ENCODE data around the gene PRICKLE3.
"Not testable (repeated sequence)": the region's sequence is repeated elsewhere in the genome, so short reads cannot be mapped to it uniquely, and the experiment has no call there.

Gene PRICKLE3

DNA sequence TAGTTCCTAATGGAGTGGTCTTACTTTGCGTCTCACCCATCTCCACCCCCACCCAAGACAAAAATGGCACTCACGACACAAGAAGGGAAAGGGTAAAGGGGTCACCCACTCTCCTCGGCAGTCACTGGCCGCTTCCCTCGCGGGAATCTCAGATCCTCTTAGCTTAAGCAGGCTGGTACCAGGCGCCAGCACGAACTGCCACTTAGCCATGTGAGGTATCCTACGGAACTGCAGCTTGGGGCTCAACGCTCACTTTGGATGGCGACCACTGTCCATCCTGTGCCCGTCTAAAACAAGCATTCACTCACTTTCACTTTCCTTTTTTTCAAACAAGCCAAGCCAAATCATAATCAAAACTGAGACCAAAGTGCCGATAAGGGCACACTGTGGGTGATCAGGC, 38.2 kb downstream of the PRICKLE3 start:
- Histone ChIP-seq H3K4me2 (ENCODE audit: low read length) (no peak overlapping the region), H3K27ac (ENCODE audit: low read length) (no peak overlapping the region)

DNA sequence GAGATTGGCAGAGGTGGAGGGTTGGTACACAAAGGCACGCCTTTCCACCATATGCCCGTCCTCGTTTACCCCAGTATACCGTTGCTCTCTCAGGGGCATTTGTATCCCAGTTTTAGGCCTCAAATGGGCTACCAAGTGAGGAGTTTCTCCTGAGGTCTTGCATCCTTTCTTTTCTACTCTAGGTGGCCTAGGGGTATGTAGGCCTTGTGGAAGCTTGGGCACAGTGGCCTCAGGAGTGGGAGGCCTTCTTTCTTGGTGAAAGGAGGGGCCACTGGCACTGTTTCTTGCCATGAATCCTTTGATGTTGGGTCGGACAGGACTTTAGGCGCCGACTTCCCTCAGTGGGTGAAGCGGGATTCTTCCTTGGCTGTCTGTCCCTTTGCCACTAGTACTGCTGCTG, 38.9 kb downstream of the PRICKLE3 start:
- TF ChIP-seq, protein P1, sequence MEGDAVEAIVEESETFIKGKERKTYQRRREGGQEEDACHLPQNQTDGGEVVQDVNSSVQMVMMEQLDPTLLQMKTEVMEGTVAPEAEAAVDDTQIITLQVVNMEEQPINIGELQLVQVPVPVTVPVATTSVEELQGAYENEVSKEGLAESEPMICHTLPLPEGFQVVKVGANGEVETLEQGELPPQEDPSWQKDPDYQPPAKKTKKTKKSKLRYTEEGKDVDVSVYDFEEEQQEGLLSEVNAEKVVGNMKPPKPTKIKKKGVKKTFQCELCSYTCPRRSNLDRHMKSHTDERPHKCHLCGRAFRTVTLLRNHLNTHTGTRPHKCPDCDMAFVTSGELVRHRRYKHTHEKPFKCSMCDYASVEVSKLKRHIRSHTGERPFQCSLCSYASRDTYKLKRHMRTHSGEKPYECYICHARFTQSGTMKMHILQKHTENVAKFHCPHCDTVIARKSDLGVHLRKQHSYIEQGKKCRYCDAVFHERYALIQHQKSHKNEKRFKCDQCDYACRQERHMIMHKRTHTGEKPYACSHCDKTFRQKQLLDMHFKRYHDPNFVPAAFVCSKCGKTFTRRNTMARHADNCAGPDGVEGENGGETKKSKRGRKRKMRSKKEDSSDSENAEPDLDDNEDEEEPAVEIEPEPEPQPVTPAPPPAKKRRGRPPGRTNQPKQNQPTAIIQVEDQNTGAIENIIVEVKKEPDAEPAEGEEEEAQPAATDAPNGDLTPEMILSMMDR (IDR thresholded peaks at IDR 0.05; ENCODE audit: low read depth, low read length), result no peak
- no peak for TF ChIP-seq EZH2phosphoT487 (IDR thresholded peaks at IDR 0.05; ENCODE audit: low read depth)
- Histone ChIP-seq H3K9ac (ENCODE audit: low read length) (no peak overlapping the region), H3K4me3 (ENCODE audit: low read length) (no peak overlapping the region), H3K36me3 (replicated peaks; ENCODE audit: low read depth, low read length) (no peaks in the 10 kb centered on the region), H3K4me2 (ENCODE audit: low read length) (no peak overlapping the region), H3K27me3 (ENCODE audit: low read depth, low read length) (no peaks in the 10 kb centered on the region), H3K9me3 (ENCODE audit: insufficient read depth, low read length) (no peaks in the 10 kb centered on the region), H3K4me1 (ENCODE audit: low read length) (peaks cover 11% of the 10 kb centered on the region), H3K79me2 (ENCODE audit: low read length) (no peaks in the 10 kb centered on the region), H3K27ac (ENCODE audit: low read length) (no peak overlapping the region), H2AFZ (ENCODE audit: low read depth, low read length) (no peak overlapping the region), H4K20me1 (ENCODE audit: insufficient read depth, low read length) (no peaks in the 10 kb centered on the region)

More for the DNA sequence above, 38.2 kb downstream of the PRICKLE3 start:
- TF ChIP-seq EZH2phosphoT487 (IDR thresholded peaks at IDR 0.05; ENCODE audit: low read depth), result no peak
- TF ChIP-seq, protein P1 (IDR thresholded peaks at IDR 0.05; ENCODE audit: low read depth, low read length), result no peak
- H2AFZ ChIP-seq (ENCODE audit: low read depth, low read length), result no peak overlapping the region
- H3K9me3 ChIP-seq (ENCODE audit: insufficient read depth, low read length), result no peaks in the 10 kb centered on the region
- no peaks in the 10 kb centered on the region for H3K79me2 ChIP-seq (ENCODE audit: low read length)
- H3K27me3 ChIP-seq (ENCODE audit: low read depth, low read length), result no peaks in the 10 kb centered on the region
- H4K20me1 ChIP-seq (ENCODE audit: insufficient read depth, low read length), result no peaks in the 10 kb centered on the region
- H3K4me1 ChIP-seq (ENCODE audit: low read length), result peaks cover 11% of the 10 kb centered on the region
- no peak overlapping the region for H3K4me3 ChIP-seq (ENCODE audit: low read length)
- no peaks in the 10 kb centered on the region for H3K36me3 ChIP-seq (replicated peaks; ENCODE audit: low read depth, low read length)
- no peak overlapping the region for H3K9ac ChIP-seq (ENCODE audit: low read length)

- not testable (repeated sequence) for H3K27me3 ChIP-seq (ENCODE audit: low read depth, low read length)
Observed at GRCh38 chrX:49143154-49143553, 43.0 kb downstream of the PRICKLE3 start.

GRCh38 chrX:49142264-49142663, 43.9 kb downstream of the PRICKLE3 start:
- H3K4me3 ChIP-seq (ENCODE audit: low read length); H3K36me3 ChIP-seq (replicated peaks; ENCODE audit: low read depth, low read length); H2AFZ ChIP-seq (ENCODE audit: low read depth, low read length); H3K27me3 ChIP-seq (ENCODE audit: low read depth, low read length); H3K4me1 ChIP-seq (ENCODE audit: low read length); H3K4me2 ChIP-seq (ENCODE audit: low read length); H3K9ac ChIP-seq (ENCODE audit: low read length); H4K20me1 ChIP-seq (ENCODE audit: insufficient read depth, low read length); H3K79me2 ChIP-seq (ENCODE audit: low read length); H3K27ac ChIP-seq (ENCODE audit: low read length): not testable (repeated sequence)
- TF ChIP-seq, protein P1 (IDR thresholded peaks at IDR 0.05; ENCODE audit: low read depth, low read length), result peak; percentile 15
- H3K9me3 ChIP-seq (ENCODE audit: insufficient read depth, low read length), result peaks cover 18% of the 10 kb centered on the region; the same call in 1 of the 2 replicates

More at GRCh38 chrX:49143154-49143553, 43.0 kb downstream of the PRICKLE3 start:
- H3K4me1 ChIP-seq (ENCODE audit: low read length); H3K9ac ChIP-seq (ENCODE audit: low read length); H3K36me3 ChIP-seq (replicated peaks; ENCODE audit: low read depth, low read length); H3K79me2 ChIP-seq (ENCODE audit: low read length); H4K20me1 ChIP-seq (ENCODE audit: insufficient read depth, low read length); H3K4me2 ChIP-seq (ENCODE audit: low read length); H3K27ac ChIP-seq (ENCODE audit: low read length); H3K4me3 ChIP-seq (ENCODE audit: low read length); H2AFZ ChIP-seq (ENCODE audit: low read depth, low read length): not testable (repeated sequence)
- peaks cover 18% of the 10 kb centered on the region; the same call in 1 of the 2 replicates for H3K9me3 ChIP-seq (ENCODE audit: insufficient read depth, low read length)

DNA sequence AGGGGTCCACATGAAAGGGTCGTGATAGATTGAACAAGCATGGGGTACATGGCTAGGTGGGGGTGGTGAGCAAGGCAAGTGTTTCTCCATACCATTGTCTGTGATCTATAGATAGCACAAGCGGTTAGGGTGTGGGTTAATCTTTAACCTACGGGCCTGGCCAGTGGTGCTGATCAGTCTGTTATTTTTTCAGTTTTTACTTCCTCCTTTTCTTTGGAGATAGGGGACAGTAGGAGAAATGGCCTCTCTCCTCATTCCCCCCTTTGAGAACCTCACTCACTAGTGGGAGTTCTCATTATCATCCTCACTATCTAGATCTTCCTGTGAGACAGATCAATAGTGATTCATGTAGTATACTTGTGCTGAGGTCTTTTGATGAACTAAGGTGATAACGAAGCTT, 46.5 kb downstream of the PRICKLE3 start:
- TF ChIP-seq EZH2phosphoT487 (IDR thresholded peaks at IDR 0.05; ENCODE audit: low read depth), result no peak
- TF ChIP-seq, protein P1 (IDR thresholded peaks at IDR 0.05; ENCODE audit: low read depth, low read length), result no peak
- Histone ChIP-seq H3K27ac (ENCODE audit: low read length) (no peak overlapping the region), H2AFZ (ENCODE audit: low read depth, low read length) (no peak overlapping the region), H3K4me3 (ENCODE audit: low read length) (no peak overlapping the region), H3K79me2 (ENCODE audit: low read length) (no peaks in the 10 kb centered on the region), H3K9me3 (ENCODE audit: insufficient read depth, low read length) (peaks cover 18% of the 10 kb centered on the region; the same call in 1 of the 2 replicates), H3K27me3 (ENCODE audit: low read depth, low read length) (no peaks in the 10 kb centered on the region), H3K4me2 (ENCODE audit: low read length) (no peak overlapping the region), H4K20me1 (ENCODE audit: insufficient read depth, low read length) (no peaks in the 10 kb centered on the region), H3K36me3 (replicated peaks; ENCODE audit: low read depth, low read length) (no peaks in the 10 kb centered on the region), H3K9ac (ENCODE audit: low read length) (no peak overlapping the region), H3K4me1 (ENCODE audit: low read length) (no peaks in the 10 kb centered on the region)

Measured in OCI-LY3 (cell line).